Stimulated activated CD4-positive, alpha-beta T cell treated with anti-CD3 and anti-CD28 coated beads, Interleukin-12 subunit alpha, Interleukin-12 subunit beta, amount 100 ng/mL, for 4 hours (primary cell): ENCODE measurements around the gene ACSL3.
"Not testable (repeated sequence)": the region's sequence is repeated elsewhere in the genome, so short reads cannot be mapped to it uniquely, and the experiment has no call there.

ENCODE experiments used
- DNase-seq: peaks from one replicate; pipeline ENCODE4 v3.0.0-alpha.2; 2020

Gene ACSL3

GRCh38 chr2:222982010-222982908, 121.4 kb downstream of the ACSL3 start:
- DNase-seq: no peak

GRCh38 chr2:222982909-222983265, 122.1 kb downstream of the ACSL3 start:
- DNase-seq: no peak

GRCh38 chr2:222984908-222985307, 124.1 kb downstream of the ACSL3 start:
- no peak for DNase-seq

- no peak for DNase-seq
Measured at GRCh38 chr2:222989431-222989830, 128.6 kb downstream of the ACSL3 start.

GRCh38 chr2:222990206-222990605, 129.4 kb downstream of the ACSL3 start:
- not testable (repeated sequence) for DNase-seq

GRCh38 chr2:222992137-222992536, 131.3 kb downstream of the ACSL3 start:
- no peak for DNase-seq
